Activated T-helper 1 cell treated with anti-CD3 and anti-CD28 coated beads, Interleukin-2, amount 50 U/mL, for 16 hours (primary cell): ENCODE data around the gene MSL2.
"Not testable (repeated sequence)": the region's sequence is repeated elsewhere in the genome, so short reads cannot be mapped to it uniquely, and the experiment has no call there.

Source experiments
- DNase-seq, 2 donors: peaks; one replicate each; pipeline ENCODE4 v3.0.0-alpha.2; 2020; ENCODE audit warnings: low read depth in 1 of 2, low spot score in 1 of 2

Gene MSL2, protein sequence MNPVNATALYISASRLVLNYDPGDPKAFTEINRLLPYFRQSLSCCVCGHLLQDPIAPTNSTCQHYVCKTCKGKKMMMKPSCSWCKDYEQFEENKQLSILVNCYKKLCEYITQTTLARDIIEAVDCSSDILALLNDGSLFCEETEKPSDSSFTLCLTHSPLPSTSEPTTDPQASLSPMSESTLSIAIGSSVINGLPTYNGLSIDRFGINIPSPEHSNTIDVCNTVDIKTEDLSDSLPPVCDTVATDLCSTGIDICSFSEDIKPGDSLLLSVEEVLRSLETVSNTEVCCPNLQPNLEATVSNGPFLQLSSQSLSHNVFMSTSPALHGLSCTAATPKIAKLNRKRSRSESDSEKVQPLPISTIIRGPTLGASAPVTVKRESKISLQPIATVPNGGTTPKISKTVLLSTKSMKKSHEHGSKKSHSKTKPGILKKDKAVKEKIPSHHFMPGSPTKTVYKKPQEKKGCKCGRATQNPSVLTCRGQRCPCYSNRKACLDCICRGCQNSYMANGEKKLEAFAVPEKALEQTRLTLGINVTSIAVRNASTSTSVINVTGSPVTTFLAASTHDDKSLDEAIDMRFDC

GRCh38 chr3:136196064-136196400 is at the start of gene MSL2:
Gene MSL2, minus strand, starts transcription at chr3:136196335. Its CDS starts 1,222 bp downstream, at chr3:136195113.
- DNase-seq = no peak

DNA sequence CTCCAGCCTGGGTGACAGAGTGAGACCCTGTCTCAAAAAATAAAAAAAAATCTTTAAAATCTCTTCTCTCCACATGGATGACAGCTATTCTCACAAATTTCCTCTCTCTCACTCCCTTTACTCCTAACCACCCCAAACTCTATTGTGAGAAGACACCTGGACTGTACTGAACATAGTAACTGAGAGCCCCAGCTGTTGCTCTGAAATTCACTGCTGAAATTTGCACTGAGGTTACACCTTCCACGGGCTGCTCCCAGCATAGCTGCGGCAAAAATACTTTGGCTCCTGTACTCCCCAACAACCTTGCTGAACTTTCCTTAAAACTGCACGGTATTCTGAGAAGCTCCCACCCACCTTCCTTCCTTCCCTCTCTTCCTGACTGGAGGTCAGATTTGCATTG is 49.6 kb upstream of the MSL2 start:
- DNase-seq = no peak

GRCh38 chr3:136239094-136239493 is 43.0 kb upstream of the MSL2 start:
- no peak for DNase-seq

- no peak for DNase-seq
These were observed 42.0 kb upstream of the MSL2 start for GRCh38 chr3:136237961-136238649.

DNA sequence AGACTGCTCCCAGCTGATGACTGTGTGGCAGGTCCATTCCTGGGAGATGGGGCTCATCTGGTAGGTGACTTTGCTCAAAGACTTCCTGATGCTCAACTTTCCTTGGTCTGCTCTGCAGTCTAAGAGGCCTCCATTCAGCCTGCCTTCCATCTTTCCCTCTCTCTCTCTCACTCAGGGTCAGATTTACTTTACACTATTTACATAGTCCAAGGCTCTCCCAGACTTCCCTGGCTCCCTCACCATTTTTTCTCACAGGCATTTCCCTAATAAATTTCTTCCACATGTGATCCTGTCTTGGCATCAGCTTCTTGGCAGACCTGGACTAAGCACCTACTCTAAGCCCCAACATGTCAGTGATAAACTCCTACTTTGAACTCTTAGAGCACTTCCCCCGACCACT is 41.0 kb upstream of the MSL2 start:
- no peak for DNase-seq

GRCh38 chr3:136236109-136236508 is 40.0 kb upstream of the MSL2 start:
- DNase-seq = no peak

DNA sequence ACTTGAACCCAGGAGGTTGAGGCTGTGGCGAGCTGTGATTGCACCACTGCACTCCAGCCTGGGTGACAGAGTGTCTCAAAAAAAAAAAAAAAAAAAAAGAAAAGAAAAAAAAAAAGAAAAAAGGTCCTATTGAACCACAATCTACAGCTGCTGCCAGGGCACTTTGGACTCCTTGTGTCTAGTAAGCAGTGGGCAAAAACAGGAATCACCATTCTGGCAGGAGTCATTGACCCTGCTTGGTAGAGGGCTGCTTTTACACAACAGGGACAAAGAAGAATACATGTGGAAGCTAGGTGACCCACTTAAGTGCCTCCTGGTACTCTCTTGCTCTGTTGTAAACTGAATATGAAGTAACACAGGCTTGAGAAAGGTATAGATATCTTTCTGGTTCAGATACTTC is 39.4 kb upstream of the MSL2 start:
- no peak for DNase-seq

DNA sequence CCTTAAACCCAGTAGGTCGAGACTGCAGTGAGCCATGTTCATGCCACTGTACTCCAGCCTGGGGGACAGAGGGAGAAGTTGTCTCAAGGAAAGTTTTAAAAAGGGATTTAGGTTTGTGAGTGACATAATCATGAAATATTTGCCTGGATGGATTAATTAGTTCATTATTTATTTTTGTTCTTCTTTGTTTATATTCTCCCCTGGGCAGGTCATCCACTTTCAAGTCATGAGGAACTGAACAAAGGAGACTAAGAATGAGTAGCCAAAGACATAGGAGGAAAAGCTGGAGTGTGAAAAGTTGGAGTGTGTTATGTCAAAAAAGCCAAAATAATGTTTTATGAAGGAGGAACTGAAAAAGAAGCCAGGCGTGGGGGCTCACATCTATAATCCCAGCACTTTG is 36.3 kb upstream of the MSL2 start:
- no peak for DNase-seq

GRCh38 chr3:136222746-136223145 is 26.6 kb upstream of the MSL2 start:
- DNase-seq = not testable (repeated sequence)

GRCh38 chr3:136211547-136211946 is 15.4 kb upstream of the MSL2 start:
- no peak for DNase-seq

DNA sequence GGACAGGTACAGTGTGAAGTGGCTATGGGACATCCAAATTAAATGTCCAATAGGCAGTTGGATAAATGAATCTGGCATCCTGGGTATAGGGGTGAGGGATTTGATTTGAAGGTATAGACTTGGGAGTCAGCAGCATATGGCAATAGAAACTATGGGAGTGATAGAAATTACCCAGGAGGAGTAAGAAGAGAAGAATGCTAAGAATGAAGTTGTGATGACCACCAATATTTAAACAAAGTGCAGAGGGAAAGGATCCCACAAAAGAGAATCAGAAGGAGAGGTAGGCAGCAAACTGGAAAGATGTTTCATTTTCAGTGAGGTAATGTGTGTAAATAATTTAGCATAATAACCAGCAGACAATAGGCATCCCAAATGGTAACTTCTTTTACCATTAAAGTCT is 13.8 kb upstream of the MSL2 start:
- no peak for DNase-seq

DNA sequence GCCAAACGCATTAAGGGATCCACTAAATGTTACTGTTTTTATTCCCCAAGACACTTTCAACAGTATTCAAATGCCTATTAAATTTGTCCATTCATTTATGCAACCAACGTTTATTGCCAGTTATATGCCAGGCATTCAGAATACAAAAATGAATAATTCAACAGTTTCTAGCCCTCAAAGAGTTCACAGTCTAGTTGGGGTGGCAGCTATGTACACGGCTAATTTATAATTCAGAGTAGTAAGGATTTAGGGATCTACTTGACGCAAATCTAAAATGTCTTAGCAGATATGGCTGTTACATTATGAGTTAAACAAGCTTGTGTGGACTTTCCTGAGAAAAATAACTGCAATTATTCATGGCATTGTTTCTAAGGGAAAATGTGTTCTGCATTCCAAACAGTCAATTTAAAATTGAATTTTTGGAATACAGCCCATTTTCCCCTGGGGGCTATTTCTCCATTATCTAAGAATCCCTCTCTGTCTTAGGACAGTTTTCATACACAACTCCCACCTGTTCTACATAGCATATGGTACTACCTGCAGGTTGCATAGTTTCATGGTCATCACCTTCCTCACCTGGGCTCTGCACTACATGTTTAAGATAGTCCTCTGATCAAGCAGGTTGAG is 11.5 kb upstream of the MSL2 start:
- DNase-seq = no peak

GRCh38 chr3:136199219-136199618 is 3.1 kb upstream of the MSL2 start:
- not testable (repeated sequence) for DNase-seq

- DNase-seq = not testable (repeated sequence)
These were observed 2.4 kb upstream of the MSL2 start for GRCh38 chr3:136198462-136199078.

GRCh38 chr3:136197159-136197793 is 1.1 kb upstream of the MSL2 start:
- no peak for DNase-seq

DNA sequence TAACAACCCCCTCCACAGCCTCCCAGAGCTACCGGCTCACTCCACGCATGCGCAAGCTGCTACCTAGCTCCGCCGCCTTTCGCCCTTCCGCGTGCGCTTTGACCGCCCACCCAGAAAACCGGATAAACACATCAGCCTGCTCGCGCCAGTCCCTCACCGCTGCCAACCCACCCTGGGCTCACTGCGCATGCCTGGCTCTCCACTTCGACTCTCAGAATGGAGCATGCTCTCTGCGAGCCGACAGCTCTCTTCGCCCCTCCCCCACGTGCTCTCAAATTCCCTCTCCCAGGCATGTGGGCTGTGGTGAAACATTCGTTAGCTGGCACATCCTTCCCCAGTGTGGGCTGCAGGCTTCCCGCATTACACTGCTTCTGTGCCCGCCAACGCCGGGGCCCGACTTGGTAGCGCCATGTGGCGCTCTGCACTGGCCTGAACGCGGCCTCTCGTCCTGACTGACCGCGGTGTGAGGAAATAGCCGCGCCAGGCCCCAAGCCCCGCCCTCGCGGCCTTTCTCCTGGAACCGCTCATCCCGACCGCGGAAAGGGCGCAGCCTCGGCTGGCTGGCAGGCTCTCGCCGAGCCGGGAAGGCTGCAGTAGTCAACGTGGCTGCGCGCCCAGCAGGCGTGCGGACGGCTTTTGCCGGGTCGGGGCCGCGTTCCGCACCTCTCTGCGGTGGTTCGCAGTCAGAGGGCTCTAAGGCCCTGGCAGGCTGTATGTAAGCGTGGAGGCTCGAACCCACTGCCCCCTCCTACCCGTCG is 445 bp upstream of the MSL2 start:
- peak; percentile 98 for DNase-seq

DNA sequence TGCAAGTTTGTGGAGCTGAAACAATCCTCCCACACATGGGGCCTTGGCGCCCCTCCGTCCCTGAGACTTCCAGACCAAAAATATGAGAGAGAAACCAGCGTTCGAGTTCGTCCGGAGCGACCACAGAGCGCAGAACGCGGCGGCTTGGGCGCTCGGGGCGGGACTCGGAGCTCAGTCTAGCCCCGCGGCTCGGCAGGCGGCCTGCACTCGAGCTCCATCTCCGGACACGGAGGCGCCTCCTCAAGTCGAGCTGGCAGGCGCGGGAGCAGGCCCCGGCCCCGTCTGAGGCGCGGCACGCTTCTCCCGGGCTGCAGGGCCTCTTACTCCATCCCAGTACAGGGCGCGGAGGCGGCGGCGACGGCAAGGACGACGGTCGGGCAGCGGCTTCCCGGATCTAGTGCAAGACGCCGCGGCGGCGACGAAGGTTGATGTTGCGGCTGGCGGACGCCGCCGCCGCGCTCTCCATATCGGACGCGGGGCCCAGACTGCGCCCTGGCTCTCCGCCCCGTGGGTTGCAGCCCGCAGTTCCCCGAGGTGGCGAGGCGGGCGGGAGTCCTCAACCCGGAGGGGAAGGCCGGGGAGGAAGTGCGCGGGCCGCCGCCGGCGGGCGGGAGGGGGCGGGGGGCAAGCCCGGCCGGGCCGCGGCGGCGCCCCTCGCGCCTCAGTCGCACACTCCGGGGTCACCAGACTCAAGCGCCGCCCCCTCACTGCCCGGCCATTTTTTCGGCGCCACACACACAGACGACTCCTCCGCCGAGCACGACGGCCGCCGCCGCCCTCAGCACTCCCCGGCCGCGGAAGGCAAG is 674 bp downstream of the MSL2 start:
- peak; percentile 51 to 66 for DNase-seq

- DNase-seq = peak; percentile 22 to 63
These were observed 1.5 kb downstream of the MSL2 start for GRCh38 chr3:136194409-136195257.
